ENCODE measurements around the gene SLC25A30.

The SLC25A30 gene

GRCh38 chr13:45446181-45446580 is 28.0 kb upstream of the SLC25A30 start:
- Histone ChIP-seq H3K4me1 (ENCODE audit: control insufficient read depth, insufficient read depth, low read length) (no peaks in the 10 kb centered on the region), H3K27ac (ENCODE audit: insufficient read depth, low read depth, low read length, poor library complexity, severe bottlenecking) (no peak overlapping the region), H3K36me3 (ENCODE audit: control insufficient read depth, insufficient read depth, low read length) (no peaks in the 10 kb centered on the region), H3K27me3 (ENCODE audit: control insufficient read depth, insufficient read depth, low read length, poor library complexity, severe bottlenecking) (no peaks in the 10 kb centered on the region), H3K4me3 (ENCODE audit: insufficient read depth, low read depth, low read length) (no peak overlapping the region), H3K9me3 (ENCODE audit: control insufficient read depth, low read length) (no peaks in the 10 kb centered on the region)
- 87 to 91% methylated on average over 7 of the region's 7 CpGs for WGBS, 2 experiments

- H3K4me3 ChIP-seq (ENCODE audit: insufficient read depth, low read depth, low read length): no peak overlapping the region
- no peaks in the 10 kb centered on the region for H3K4me1 ChIP-seq (ENCODE audit: control insufficient read depth, insufficient read depth, low read length)
- WGBS, 2 experiments: 89 to 91% methylated on average over 6 of the region's 6 CpGs
- no peaks in the 10 kb centered on the region for H3K36me3 ChIP-seq (ENCODE audit: control insufficient read depth, insufficient read depth, low read length)
- no peaks in the 10 kb centered on the region for H3K9me3 ChIP-seq (ENCODE audit: control insufficient read depth, low read length)
- H3K27me3 ChIP-seq (ENCODE audit: control insufficient read depth, insufficient read depth, low read length, poor library complexity, severe bottlenecking): no peaks in the 10 kb centered on the region
- no peak overlapping the region for H3K27ac ChIP-seq (ENCODE audit: insufficient read depth, low read depth, low read length, poor library complexity, severe bottlenecking)
Measured at GRCh38 chr13:45445053-45445452, 26.9 kb upstream of the SLC25A30 start.

GRCh38 chr13:45441633-45442032 is 23.5 kb upstream of the SLC25A30 start:
- H3K9me3 ChIP-seq (ENCODE audit: control insufficient read depth, low read length): no peaks in the 10 kb centered on the region
- H3K27me3 ChIP-seq (ENCODE audit: control insufficient read depth, insufficient read depth, low read length, poor library complexity, severe bottlenecking): no peaks in the 10 kb centered on the region
- no peaks in the 10 kb centered on the region for H3K4me1 ChIP-seq (ENCODE audit: control insufficient read depth, insufficient read depth, low read length)
- WGBS, 2 experiments: 69 to 75% methylated on average over 2 of the region's 2 CpGs
- no peaks in the 10 kb centered on the region for H3K36me3 ChIP-seq (ENCODE audit: control insufficient read depth, insufficient read depth, low read length)
- no peak overlapping the region for H3K4me3 ChIP-seq (ENCODE audit: insufficient read depth, low read depth, low read length)
- H3K27ac ChIP-seq (ENCODE audit: insufficient read depth, low read depth, low read length, poor library complexity, severe bottlenecking): no peak overlapping the region

GRCh38 chr13:45439781-45440462 is 21.7 kb upstream of the SLC25A30 start:
- H3K4me1 ChIP-seq (ENCODE audit: control insufficient read depth, insufficient read depth, low read length): no peaks in the 10 kb centered on the region
- no peak overlapping the region for H3K4me3 ChIP-seq (ENCODE audit: insufficient read depth, low read depth, low read length)
- no peaks in the 10 kb centered on the region for H3K27me3 ChIP-seq (ENCODE audit: control insufficient read depth, insufficient read depth, low read length, poor library complexity, severe bottlenecking)
- H3K36me3 ChIP-seq (ENCODE audit: control insufficient read depth, insufficient read depth, low read length): no peaks in the 10 kb centered on the region
- WGBS, 2 experiments: 78 to 92% methylated on average over 1 to 2 of the region's 3 CpGs
- no peaks in the 10 kb centered on the region for H3K9me3 ChIP-seq (ENCODE audit: control insufficient read depth, low read length)
- H3K27ac ChIP-seq (ENCODE audit: insufficient read depth, low read depth, low read length, poor library complexity, severe bottlenecking): no peak overlapping the region

- Histone ChIP-seq H3K36me3 (ENCODE audit: control insufficient read depth, insufficient read depth, low read length) (no peaks in the 10 kb centered on the region), H3K4me1 (ENCODE audit: control insufficient read depth, insufficient read depth, low read length) (no peaks in the 10 kb centered on the region), H3K9me3 (ENCODE audit: control insufficient read depth, low read length) (no peaks in the 10 kb centered on the region), H3K27me3 (ENCODE audit: control insufficient read depth, insufficient read depth, low read length, poor library complexity, severe bottlenecking) (no peaks in the 10 kb centered on the region), H3K27ac (ENCODE audit: insufficient read depth, low read depth, low read length, poor library complexity, severe bottlenecking) (no peak overlapping the region), H3K4me3 (ENCODE audit: insufficient read depth, low read depth, low read length) (no peak overlapping the region)
- 86 to 93% methylated on average over 4 of the region's 4 CpGs for WGBS, 2 experiments
Measured at GRCh38 chr13:45439008-45439407, 20.8 kb upstream of the SLC25A30 start.

GRCh38 chr13:45437947-45438346 is 19.8 kb upstream of the SLC25A30 start:
- H3K36me3 ChIP-seq (ENCODE audit: control insufficient read depth, insufficient read depth, low read length): no peaks in the 10 kb centered on the region
- 81 to 82% methylated on average over 4 of the region's 4 CpGs for WGBS, 2 experiments
- no peaks in the 10 kb centered on the region for H3K4me1 ChIP-seq (ENCODE audit: control insufficient read depth, insufficient read depth, low read length)
- H3K27ac ChIP-seq (ENCODE audit: insufficient read depth, low read depth, low read length, poor library complexity, severe bottlenecking): no peak overlapping the region
- no peaks in the 10 kb centered on the region for H3K9me3 ChIP-seq (ENCODE audit: control insufficient read depth, low read length)
- H3K4me3 ChIP-seq (ENCODE audit: insufficient read depth, low read depth, low read length): no peak overlapping the region
- H3K27me3 ChIP-seq (ENCODE audit: control insufficient read depth, insufficient read depth, low read length, poor library complexity, severe bottlenecking): no peaks in the 10 kb centered on the region

- Histone ChIP-seq H3K27ac (ENCODE audit: insufficient read depth, low read depth, low read length, poor library complexity, severe bottlenecking) (no peak overlapping the region), H3K4me3 (ENCODE audit: insufficient read depth, low read depth, low read length) (no peak overlapping the region), H3K9me3 (ENCODE audit: control insufficient read depth, low read length) (no peaks in the 10 kb centered on the region), H3K36me3 (ENCODE audit: control insufficient read depth, insufficient read depth, low read length) (no peaks in the 10 kb centered on the region), H3K27me3 (ENCODE audit: control insufficient read depth, insufficient read depth, low read length, poor library complexity, severe bottlenecking) (no peaks in the 10 kb centered on the region), H3K4me1 (ENCODE audit: control insufficient read depth, insufficient read depth, low read length) (no peaks in the 10 kb centered on the region)
- WGBS, 2 experiments: 93 to 95% methylated on average over 4 of the region's 4 CpGs
Measured at GRCh38 chr13:45436953-45437352, 18.8 kb upstream of the SLC25A30 start.

- H3K9me3 ChIP-seq (ENCODE audit: control insufficient read depth, low read length): no peaks in the 10 kb centered on the region
- no peaks in the 10 kb centered on the region for H3K4me1 ChIP-seq (ENCODE audit: control insufficient read depth, insufficient read depth, low read length)
- no peak overlapping the region for H3K27ac ChIP-seq (ENCODE audit: insufficient read depth, low read depth, low read length, poor library complexity, severe bottlenecking)
- 91 to 93% methylated on average over 9 of the region's 9 CpGs for WGBS, 2 experiments
- H3K4me3 ChIP-seq (ENCODE audit: insufficient read depth, low read depth, low read length): no peak overlapping the region
- no peaks in the 10 kb centered on the region for H3K27me3 ChIP-seq (ENCODE audit: control insufficient read depth, insufficient read depth, low read length, poor library complexity, severe bottlenecking)
- H3K36me3 ChIP-seq (ENCODE audit: control insufficient read depth, insufficient read depth, low read length): no peaks in the 10 kb centered on the region
Measured at GRCh38 chr13:45436332-45436731, 18.2 kb upstream of the SLC25A30 start.

GRCh38 chr13:45434556-45435371 is 16.6 kb upstream of the SLC25A30 start:
- H3K4me1 ChIP-seq (ENCODE audit: control insufficient read depth, insufficient read depth, low read length): no peaks in the 10 kb centered on the region
- H3K27me3 ChIP-seq (ENCODE audit: control insufficient read depth, insufficient read depth, low read length, poor library complexity, severe bottlenecking): no peaks in the 10 kb centered on the region
- WGBS, 2 experiments: 90 to 91% methylated on average over 7 of the region's 8 CpGs
- no peak overlapping the region for H3K4me3 ChIP-seq (ENCODE audit: insufficient read depth, low read depth, low read length)
- H3K9me3 ChIP-seq (ENCODE audit: control insufficient read depth, low read length): no peaks in the 10 kb centered on the region
- H3K36me3 ChIP-seq (ENCODE audit: control insufficient read depth, insufficient read depth, low read length): no peaks in the 10 kb centered on the region
- H3K27ac ChIP-seq (ENCODE audit: insufficient read depth, low read depth, low read length, poor library complexity, severe bottlenecking): no peak overlapping the region

GRCh38 chr13:45433381-45433790 is 15.2 kb upstream of the SLC25A30 start:
- Histone ChIP-seq H3K27me3 (ENCODE audit: control insufficient read depth, insufficient read depth, low read length, poor library complexity, severe bottlenecking) (no peaks in the 10 kb centered on the region), H3K4me3 (ENCODE audit: insufficient read depth, low read depth, low read length) (no peak overlapping the region), H3K27ac (ENCODE audit: insufficient read depth, low read depth, low read length, poor library complexity, severe bottlenecking) (no peak overlapping the region), H3K36me3 (ENCODE audit: control insufficient read depth, insufficient read depth, low read length) (no peaks in the 10 kb centered on the region), H3K9me3 (ENCODE audit: control insufficient read depth, low read length) (no peaks in the 10 kb centered on the region), H3K4me1 (ENCODE audit: control insufficient read depth, insufficient read depth, low read length) (no peaks in the 10 kb centered on the region)
- 89 to 92% methylated on average over 5 of the region's 5 CpGs for WGBS, 2 experiments

All from ectodermal cell (in vitro differentiated cells).